Measurements from ENCODE around the gene HCN1.

The HCN1 gene

GRCh38 chr5:45402804-45403455, 293.2 kb downstream of the HCN1 start:
- no peak for TF ChIP-seq CTCF (IDR thresholded peaks at IDR 0.05)
- H3K4me3 ChIP-seq (ENCODE audit: low read depth in 1 of 2, low read length in 1 of 2) = no peak overlapping the region
- H3K36me3 ChIP-seq = no peaks in the 10 kb centered on the region
- no peak overlapping the region for H3K27ac ChIP-seq
- H3K4me1 ChIP-seq (ENCODE audit: control insufficient read depth in 1 of 2, insufficient read depth in 1 of 2, low read depth in 1 of 2, low read length in 1 of 2) = no peaks in the 10 kb centered on the region
- H3K9me3 ChIP-seq = no peaks in the 10 kb centered on the region
- H3K27me3 ChIP-seq = no peaks in the 10 kb centered on the region

GRCh38 chr5:45399041-45399440, 297.1 kb downstream of the HCN1 start:
- no peaks in the 10 kb centered on the region for H3K9me3 ChIP-seq
- H3K27me3 ChIP-seq = no peaks in the 10 kb centered on the region
- H3K4me3 ChIP-seq (ENCODE audit: low read depth in 1 of 2, low read length in 1 of 2) = no peak overlapping the region
- no peaks in the 10 kb centered on the region for H3K36me3 ChIP-seq
- no peak for TF ChIP-seq CTCF (IDR thresholded peaks at IDR 0.05)
- no peak overlapping the region for H3K27ac ChIP-seq
- H3K4me1 ChIP-seq (ENCODE audit: control insufficient read depth in 1 of 2, insufficient read depth in 1 of 2, low read depth in 1 of 2, low read length in 1 of 2) = no peaks in the 10 kb centered on the region

- Histone ChIP-seq H3K4me3 (ENCODE audit: low read depth in 1 of 2, low read length in 1 of 2) (no peak overlapping the region), H3K36me3 (no peaks in the 10 kb centered on the region), H3K4me1 (ENCODE audit: control insufficient read depth in 1 of 2, insufficient read depth in 1 of 2, low read depth in 1 of 2, low read length in 1 of 2) (no peaks in the 10 kb centered on the region), H3K27ac (no peak overlapping the region), H3K27me3 (no peaks in the 10 kb centered on the region), H3K9me3 (no peaks in the 10 kb centered on the region)
- TF ChIP-seq CTCF (IDR thresholded peaks at IDR 0.05) = no peak
These were observed 310.7 kb downstream of the HCN1 start for GRCh38 chr5:45385321-45386058.

- H3K27me3 ChIP-seq = no peaks in the 10 kb centered on the region
- no peak overlapping the region for H3K27ac ChIP-seq
- no peak for TF ChIP-seq CTCF (IDR thresholded peaks at IDR 0.05)
- H3K4me3 ChIP-seq (ENCODE audit: low read depth in 1 of 2, low read length in 1 of 2) = no peak overlapping the region
- no peaks in the 10 kb centered on the region for H3K9me3 ChIP-seq
- no peaks in the 10 kb centered on the region for H3K4me1 ChIP-seq (ENCODE audit: control insufficient read depth in 1 of 2, insufficient read depth in 1 of 2, low read depth in 1 of 2, low read length in 1 of 2)
- H3K36me3 ChIP-seq = no peaks in the 10 kb centered on the region
These were observed 312.2 kb downstream of the HCN1 start for GRCh38 chr5:45383985-45384384.

GRCh38 chr5:45382583-45382982, 313.6 kb downstream of the HCN1 start:
- no peak for TF ChIP-seq CTCF (IDR thresholded peaks at IDR 0.05)
- no peaks in the 10 kb centered on the region for H3K27me3 ChIP-seq
- H3K36me3 ChIP-seq = no peaks in the 10 kb centered on the region
- no peaks in the 10 kb centered on the region for H3K9me3 ChIP-seq
- H3K27ac ChIP-seq = no peak overlapping the region
- H3K4me1 ChIP-seq (ENCODE audit: control insufficient read depth in 1 of 2, insufficient read depth in 1 of 2, low read depth in 1 of 2, low read length in 1 of 2) = no peaks in the 10 kb centered on the region
- H3K4me3 ChIP-seq (ENCODE audit: low read depth in 1 of 2, low read length in 1 of 2) = no peak overlapping the region
